ENCODE results near the gene FHDC1. TPM values are rescaled to one million over a fixed set of nuclear protein-coding genes. Genes with fewer than 3 reads are reported as not detected.

The FHDC1 gene
- total RNA-seq, 2 experiments from 2014 or later = 0.05 to 0.11 TPM

- no peaks in the 10 kb centered on the region for H3K9me3 Mint-ChIP-seq
- intact Hi-C loops (cut with micrococcal nuclease) = no loop called here
- no peak for TF ChIP-seq CTCF (IDR thresholded peaks at IDR 0.05)
- ATAC-seq (no peak), DNase-seq (no peak)
- no peaks in the 10 kb centered on the region for H3K27me3 Mint-ChIP-seq
- CTCF ChIA-PET = interaction anchor here (0.8 to 1.5 kb wide), 2 partner anchors 8 to 156 kb away, joined by 4 read pairs; no protein-coding TSS in a partner anchor
- H3K36me3 Mint-ChIP-seq (ENCODE audit: low read depth) = peaks cover 5% of the 10 kb centered on the region
- H3K4me3 Mint-ChIP-seq = no peak overlapping the region
- POLR2A ChIA-PET = no interaction called here
- no peak overlapping the region for H3K27ac Mint-ChIP-seq
- no peaks in the 10 kb centered on the region for H3K4me1 Mint-ChIP-seq (ENCODE audit: low read depth)
Observed at GRCh38 chr4:152910521-152910920, 25.6 kb upstream of the FHDC1 start.

- CTCF ChIA-PET = interaction anchor here (1.3 kb wide), 1 partner anchor 18 kb away, joined by 5 read pairs; no protein-coding TSS in a partner anchor
- no peaks in the 10 kb centered on the region for H3K4me1 Mint-ChIP-seq (ENCODE audit: low read depth)
- ATAC-seq = no peak
- POLR2A ChIA-PET = interaction anchor here (0.6 kb wide), 1 partner anchor 64 kb away, joined by 5 read pairs; no protein-coding TSS in a partner anchor
- peaks cover 1% of the 10 kb centered on the region for H3K27me3 Mint-ChIP-seq
- no peak overlapping the region for H3K4me3 Mint-ChIP-seq
- no peak for TF ChIP-seq CTCF (IDR thresholded peaks at IDR 0.05)
- DNase-seq = no peak
- peaks cover 20% of the 10 kb centered on the region for H3K36me3 Mint-ChIP-seq (ENCODE audit: low read depth)
- intact Hi-C loops (cut with micrococcal nuclease) = no loop called here
- no peak overlapping the region for H3K27ac Mint-ChIP-seq
- H3K9me3 Mint-ChIP-seq = peaks cover 11% of the 10 kb centered on the region
Observed at GRCh38 chr4:152917543-152918395, 18.4 kb upstream of the FHDC1 start.

- DNase-seq (no peak), ATAC-seq (no peak)
- peaks cover 20% of the 10 kb centered on the region for H3K36me3 Mint-ChIP-seq (ENCODE audit: low read depth)
- no peaks in the 10 kb centered on the region for H3K4me1 Mint-ChIP-seq (ENCODE audit: low read depth)
- H3K9me3 Mint-ChIP-seq = peaks cover 11% of the 10 kb centered on the region
- H3K27me3 Mint-ChIP-seq = peaks cover 1% of the 10 kb centered on the region
- TF ChIP-seq CTCF (IDR thresholded peaks at IDR 0.05) = no peak
- CTCF ChIA-PET = no interaction called here
- intact Hi-C loops (cut with micrococcal nuclease) = no loop called here
- no peak overlapping the region for H3K4me3 Mint-ChIP-seq
- no peak overlapping the region for H3K27ac Mint-ChIP-seq
- POLR2A ChIA-PET = no interaction called here
Observed at GRCh38 chr4:152919826-152920225, 16.3 kb upstream of the FHDC1 start.

- Mint-ChIP-seq H3K4me3 (no peak overlapping the region), H3K36me3 (ENCODE audit: low read depth) (peaks cover 20% of the 10 kb centered on the region), H3K27me3 (peaks cover 1% of the 10 kb centered on the region), H3K27ac (no peak overlapping the region), H3K9me3 (peaks cover 11% of the 10 kb centered on the region), H3K4me1 (ENCODE audit: low read depth) (no peaks in the 10 kb centered on the region)
- intact Hi-C loops (cut with micrococcal nuclease) = no loop called here
- ATAC-seq (no peak), DNase-seq (no peak)
- CTCF ChIA-PET = no interaction called here
- POLR2A ChIA-PET = no interaction called here
- TF ChIP-seq CTCF (IDR thresholded peaks at IDR 0.05) = no peak
Observed at GRCh38 chr4:152920768-152921167, 15.4 kb upstream of the FHDC1 start.

- intact Hi-C loops (cut with micrococcal nuclease) = no loop called here
- Mint-ChIP-seq H3K9me3 (peaks cover 11% of the 10 kb centered on the region), H3K4me3 (no peak overlapping the region), H3K27ac (no peak overlapping the region), H3K36me3 (ENCODE audit: low read depth) (peaks cover 20% of the 10 kb centered on the region), H3K4me1 (ENCODE audit: low read depth) (no peaks in the 10 kb centered on the region), H3K27me3 (peaks cover 1% of the 10 kb centered on the region)
- ChIA-PET POLR2A (no interaction called here), CTCF (no interaction called here)
- TF ChIP-seq CTCF (IDR thresholded peaks at IDR 0.05) = no peak
- ATAC-seq = no peak
- no peak for DNase-seq
Observed at GRCh38 chr4:152921284-152921683, 14.8 kb upstream of the FHDC1 start.

Measured in activated CD8-positive, alpha-beta T cell treated with anti-CD3 and anti-CD28 coated beads for 36 hours (primary cell).